ENCODE results near the gene DAGLA.
A peak's percentile ranks its signal among the peaks of the same experiment; 100 is the strongest.
"Not testable (repeated sequence)": the region's sequence is repeated elsewhere in the genome, so short reads cannot be mapped to it uniquely, and the experiment has no call there.

Gene DAGLA, protein sequence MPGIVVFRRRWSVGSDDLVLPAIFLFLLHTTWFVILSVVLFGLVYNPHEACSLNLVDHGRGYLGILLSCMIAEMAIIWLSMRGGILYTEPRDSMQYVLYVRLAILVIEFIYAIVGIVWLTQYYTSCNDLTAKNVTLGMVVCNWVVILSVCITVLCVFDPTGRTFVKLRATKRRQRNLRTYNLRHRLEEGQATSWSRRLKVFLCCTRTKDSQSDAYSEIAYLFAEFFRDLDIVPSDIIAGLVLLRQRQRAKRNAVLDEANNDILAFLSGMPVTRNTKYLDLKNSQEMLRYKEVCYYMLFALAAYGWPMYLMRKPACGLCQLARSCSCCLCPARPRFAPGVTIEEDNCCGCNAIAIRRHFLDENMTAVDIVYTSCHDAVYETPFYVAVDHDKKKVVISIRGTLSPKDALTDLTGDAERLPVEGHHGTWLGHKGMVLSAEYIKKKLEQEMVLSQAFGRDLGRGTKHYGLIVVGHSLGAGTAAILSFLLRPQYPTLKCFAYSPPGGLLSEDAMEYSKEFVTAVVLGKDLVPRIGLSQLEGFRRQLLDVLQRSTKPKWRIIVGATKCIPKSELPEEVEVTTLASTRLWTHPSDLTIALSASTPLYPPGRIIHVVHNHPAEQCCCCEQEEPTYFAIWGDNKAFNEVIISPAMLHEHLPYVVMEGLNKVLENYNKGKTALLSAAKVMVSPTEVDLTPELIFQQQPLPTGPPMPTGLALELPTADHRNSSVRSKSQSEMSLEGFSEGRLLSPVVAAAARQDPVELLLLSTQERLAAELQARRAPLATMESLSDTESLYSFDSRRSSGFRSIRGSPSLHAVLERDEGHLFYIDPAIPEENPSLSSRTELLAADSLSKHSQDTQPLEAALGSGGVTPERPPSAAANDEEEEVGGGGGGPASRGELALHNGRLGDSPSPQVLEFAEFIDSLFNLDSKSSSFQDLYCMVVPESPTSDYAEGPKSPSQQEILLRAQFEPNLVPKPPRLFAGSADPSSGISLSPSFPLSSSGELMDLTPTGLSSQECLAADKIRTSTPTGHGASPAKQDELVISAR

DNA sequence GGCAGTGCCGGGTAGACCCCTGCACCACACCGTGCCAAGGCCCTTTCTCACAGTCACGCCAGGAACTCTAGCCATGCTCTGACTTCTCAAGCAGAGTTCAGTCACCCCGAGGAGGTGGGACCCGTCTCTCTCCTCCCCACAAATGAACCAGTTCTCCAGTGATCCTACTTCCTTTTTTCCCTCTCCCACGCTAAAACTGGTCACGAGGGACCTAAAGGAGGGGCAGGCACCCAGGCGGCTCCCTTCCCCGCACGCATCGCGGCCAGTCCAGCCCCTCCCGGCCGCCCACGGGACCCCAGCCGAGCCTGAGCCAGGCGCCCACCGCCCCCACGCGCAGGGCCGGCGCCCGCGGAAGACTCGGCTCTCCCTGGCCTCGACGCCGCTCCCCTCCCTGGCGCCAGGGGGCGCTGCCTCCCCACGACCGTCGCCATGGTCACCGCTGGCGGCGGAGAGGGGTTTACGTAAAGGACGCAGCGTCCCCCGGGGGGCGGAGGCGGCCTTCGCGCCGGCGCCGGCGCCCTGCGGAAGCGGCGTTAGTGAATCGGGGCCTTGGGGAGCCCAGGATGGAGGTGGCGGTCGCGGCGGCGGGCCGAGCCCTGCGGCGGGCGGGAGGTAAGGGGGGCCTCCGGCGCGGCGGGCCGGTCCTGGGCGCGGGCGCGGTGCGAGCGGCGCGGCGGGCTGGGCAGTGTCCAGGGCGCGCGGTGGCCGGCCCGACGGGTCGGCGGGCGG is at the start of gene DAGLA:
DAGLA (plus strand) TSS at position 499 of the 729 bp plus-strand sequence. CDS start 39,765 bp downstream, outside the sequence.
- peak; percentile 50 to 61 for DNase-seq (ENCODE audit: low read depth in 2 of 2, low spot score in 1 of 2)

DNA sequence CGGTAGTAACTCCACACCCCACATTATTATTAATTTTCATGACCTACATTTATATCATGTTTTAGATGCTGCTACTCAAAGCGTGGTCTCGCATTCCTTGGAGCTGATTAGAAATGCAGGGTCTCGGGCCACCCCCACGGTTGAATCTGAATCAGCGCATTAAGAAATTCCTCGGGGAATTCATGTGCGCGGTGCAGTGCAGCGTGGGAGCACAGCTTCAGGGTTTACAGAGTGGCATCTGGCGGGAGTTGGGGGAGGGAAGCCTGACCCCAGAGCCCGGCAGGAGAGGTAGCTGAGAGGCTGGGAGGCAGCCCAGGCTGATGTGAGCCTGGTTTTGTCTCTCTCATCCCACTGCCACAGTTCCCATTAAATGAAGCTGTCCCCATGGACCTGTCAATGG is 48.1 kb upstream of the DAGLA start:
- no peak for DNase-seq (ENCODE audit: low read depth in 2 of 2, low spot score in 1 of 2)

DNA sequence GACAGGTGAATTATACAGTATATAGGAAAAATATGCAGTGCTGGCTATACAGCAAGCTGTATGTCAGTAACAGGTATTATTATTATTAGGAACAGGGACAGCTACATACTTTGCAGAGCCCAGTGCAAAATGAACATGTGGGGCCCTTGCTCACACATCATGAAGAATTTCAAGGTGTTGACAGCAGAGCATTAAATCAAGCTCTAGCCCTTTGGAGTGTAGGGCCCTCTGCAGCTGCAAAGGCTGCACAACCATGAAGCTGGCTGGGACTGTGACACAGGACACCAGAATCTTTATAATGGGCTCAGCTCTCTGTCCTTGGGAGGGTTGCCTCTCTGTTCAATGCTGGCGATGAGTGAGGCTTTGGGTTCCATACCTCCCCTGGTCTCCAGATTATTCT is 44.9 kb upstream of the DAGLA start:
- DNase-seq (ENCODE audit: low read depth in 2 of 2, low spot score in 1 of 2) = no peak

DNA sequence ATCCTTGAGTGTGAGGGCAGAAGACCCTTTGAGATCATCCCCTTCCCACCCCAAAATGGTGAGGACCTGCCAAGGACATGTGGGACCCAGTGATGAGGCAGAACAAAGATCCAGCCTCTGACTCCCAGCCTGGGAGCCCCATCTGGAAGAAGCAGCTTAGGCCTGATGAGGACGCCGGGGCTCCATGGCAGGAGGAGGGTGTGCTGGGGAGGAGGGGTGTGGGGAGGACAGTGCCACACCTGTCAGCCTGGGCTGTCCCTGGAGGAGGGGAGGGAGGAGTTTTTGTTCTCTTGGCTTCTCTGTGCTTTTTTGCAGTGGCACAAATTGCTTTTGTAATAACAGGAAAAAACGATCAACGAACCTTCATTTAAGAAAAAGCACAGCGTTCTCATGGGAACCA is 44.4 kb upstream of the DAGLA start:
- no peak for DNase-seq (ENCODE audit: low read depth in 2 of 2, low spot score in 1 of 2)

DNA sequence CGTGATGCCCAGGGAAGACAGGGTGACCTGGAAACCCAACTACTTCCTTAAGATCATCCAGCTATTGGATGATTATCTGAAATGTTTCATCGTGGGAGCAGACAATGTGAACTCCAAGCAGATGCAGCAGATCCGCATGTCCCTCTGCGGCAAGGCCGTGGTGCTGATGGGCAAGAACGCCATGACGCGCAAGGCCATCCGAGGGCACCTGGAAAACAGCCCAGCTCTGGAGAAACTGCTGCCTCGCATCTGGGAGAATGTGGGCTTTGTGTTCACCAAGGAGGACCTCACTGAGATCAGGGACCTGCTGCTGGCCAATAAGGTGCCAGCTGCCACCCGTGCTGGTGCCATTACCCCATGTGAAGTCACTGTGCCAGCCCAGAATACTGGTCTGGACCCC is 43.5 kb upstream of the DAGLA start:
- DNase-seq (ENCODE audit: low read depth in 2 of 2, low spot score in 1 of 2) = no peak

DNA sequence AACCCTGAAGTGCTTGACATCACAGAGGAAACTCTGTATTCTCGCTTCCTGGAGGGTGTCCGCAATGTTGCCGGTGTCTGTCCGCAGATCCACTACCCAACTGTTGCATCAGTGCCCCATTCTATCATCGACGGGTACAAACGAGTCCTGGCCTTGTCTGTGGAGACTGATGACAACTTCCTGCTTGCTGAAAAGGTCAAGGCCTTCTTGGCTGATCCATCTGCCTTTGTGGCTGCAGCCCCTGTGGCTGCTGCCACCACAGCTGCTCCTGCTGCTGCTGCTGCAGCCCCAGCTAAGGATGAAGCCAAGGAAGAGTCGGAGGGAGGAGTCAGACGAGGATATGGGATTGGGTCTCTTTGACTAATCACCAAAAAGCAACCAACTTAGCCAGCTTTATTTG is 42.9 kb upstream of the DAGLA start:
- DNase-seq (ENCODE audit: low read depth in 2 of 2, low spot score in 1 of 2) = no peak

DNA sequence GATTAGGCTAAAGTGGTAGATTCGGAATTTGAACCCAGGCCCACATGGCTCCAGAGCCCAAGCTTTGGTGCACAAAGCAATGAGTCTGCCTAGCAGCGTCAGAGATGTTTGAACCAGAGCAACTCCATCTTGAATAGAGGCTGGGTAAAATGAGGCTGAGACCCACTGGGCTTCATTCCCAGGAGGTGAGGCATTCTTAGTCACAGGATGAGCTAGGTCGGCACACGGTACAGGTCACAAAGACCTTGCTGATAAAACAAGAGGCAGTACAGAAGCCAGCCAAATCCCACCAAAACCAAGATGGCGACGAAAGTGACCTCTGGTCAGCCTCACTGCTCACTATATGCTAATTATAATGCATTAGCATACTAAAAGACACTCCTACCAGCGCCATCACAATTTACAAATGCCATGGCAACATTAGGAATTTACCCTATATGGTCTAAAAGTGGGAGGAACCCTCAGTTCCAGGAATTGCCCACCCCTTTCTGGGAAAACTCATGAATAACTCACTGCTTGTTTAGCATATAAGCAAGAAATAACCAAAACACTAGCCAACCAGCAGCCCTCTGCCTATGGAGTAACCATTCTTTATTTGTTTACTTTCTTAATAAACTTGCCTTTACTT is 40.3 kb upstream of the DAGLA start:
- no peak for DNase-seq (ENCODE audit: low read depth in 2 of 2, low spot score in 1 of 2)

DNA sequence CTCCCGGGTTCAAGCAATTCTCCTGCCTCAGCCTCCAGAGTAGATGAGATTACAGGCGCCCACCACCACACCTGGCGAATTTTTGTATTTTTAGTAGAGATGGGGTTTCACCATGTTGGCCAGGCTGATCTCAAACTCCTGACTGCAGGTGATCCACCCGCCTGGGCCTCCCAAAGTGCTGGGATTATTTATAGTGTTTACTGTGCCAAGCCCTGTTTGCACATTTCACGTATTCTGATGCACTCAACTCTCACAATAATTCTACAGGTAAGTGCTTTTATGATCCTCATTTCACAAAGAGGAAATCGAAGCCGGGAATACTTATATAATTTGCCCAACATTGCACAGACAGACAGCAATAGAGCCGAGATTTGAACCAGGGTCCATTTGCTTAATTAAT is 38.0 kb upstream of the DAGLA start:
- no peak for DNase-seq (ENCODE audit: low read depth in 2 of 2, low spot score in 1 of 2)

DNA sequence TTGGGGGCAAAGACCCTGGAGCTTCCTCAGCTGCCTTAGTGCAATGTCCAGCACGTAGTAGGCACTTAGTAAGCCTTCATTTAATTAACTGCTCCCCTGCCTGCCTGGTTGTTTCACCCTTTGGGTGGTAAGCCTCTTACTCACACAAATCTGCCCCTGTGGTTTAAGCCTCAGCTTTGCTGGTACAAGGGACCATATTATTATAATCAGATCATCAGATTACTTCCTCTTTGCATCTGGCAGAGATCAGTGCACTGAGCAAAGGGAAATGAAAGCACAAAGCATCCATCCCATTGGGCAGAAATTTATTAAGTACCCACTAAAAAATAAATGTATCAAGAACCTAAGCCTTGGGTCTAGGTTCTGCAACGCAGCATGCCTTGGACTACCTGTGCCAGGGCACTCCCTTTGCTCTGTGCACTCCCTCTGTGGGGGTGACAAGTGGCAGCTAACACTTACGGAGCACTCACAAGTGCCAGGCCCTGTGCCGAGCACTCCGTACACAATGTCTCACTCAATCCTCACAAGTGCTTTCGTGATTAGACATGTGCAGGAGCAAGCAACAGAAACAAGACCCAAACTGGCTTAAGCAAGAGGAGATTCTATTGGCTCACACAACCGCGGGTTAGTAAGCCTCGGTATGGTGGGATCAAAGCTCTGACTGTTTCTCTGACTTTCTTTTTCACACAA is 34.9 kb upstream of the DAGLA start:
- no peak for DNase-seq (ENCODE audit: low read depth in 2 of 2, low spot score in 1 of 2)

DNA sequence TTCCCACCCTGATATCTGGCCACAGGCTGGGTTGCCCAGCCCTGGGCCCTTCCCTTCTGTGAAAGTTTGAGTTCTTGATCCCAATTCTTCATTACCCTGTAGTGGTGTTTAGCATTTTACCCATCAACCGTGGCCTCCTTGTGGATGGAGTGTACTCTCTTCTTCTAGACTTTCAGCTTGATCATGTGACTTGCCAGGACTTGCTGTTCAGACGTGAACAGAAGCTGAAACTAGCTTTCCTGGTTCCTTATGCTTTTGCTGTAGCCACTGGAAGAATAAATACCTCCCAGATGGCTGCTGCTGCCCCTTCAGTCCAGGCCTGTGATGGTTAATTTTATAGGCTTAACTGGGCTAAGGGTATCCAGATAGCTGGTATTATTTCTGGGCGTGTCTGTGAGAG is 32.7 kb upstream of the DAGLA start:
- DNase-seq (ENCODE audit: low read depth in 2 of 2, low spot score in 1 of 2) = no peak

DNA sequence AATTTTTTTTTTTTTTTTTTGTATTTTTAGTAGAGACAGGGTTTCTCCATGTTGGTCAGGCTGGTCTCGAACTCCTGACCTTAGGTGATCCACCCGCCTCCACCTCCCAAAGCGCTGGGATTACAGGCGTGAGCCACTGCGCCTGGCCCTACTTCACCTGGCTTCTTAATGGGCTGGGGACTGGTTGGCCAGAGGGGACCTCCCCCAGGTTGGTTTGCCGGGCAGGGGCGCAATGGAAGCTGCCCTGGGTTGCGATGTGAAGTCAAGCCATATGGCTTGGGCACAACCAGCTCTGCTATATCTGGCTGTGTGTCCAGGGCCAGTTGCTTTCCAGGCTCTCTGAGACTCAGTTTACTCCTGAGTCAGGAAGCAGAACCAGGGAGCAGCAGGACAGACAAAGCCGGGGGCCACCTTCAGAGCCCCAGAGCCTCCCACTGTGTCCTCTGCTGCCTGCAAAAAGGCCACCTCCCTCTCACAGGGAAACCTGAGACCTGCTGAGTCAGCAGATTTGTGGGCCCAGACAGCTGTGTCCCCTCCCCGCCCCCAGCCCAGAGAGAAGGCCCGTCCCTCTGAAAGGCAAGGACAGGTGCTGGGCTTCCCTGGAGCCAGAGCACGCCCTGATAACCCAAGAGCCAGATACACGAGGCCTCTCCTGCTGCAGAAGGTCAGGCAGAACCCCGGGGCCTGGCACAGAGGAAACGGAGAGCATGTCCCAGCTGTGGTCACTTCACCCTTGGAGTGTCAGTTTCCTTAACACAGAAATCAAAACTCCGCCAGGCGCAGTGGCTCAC is 29.2 kb upstream of the DAGLA start:
- no peak for DNase-seq (ENCODE audit: low read depth in 2 of 2, low spot score in 1 of 2)

DNA sequence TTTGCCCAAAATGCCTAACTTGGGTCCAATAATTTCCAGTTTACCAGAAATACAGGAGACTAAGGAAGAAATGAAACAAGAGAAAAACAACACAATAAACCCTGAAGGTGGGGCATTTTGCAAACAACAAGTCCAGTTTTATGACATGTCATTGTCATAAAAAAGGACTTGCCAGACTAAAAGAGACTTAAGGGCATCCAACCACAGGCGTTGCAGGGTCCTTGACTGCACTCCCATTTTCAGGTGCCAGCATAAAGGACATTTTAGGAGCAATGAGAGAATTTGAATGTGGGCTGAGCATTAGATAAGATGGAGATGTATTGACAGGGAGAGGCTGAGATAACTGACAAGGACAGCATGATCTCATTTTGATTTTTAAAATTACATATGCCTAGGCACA is 28.1 kb upstream of the DAGLA start:
- no peak for DNase-seq (ENCODE audit: low read depth in 2 of 2, low spot score in 1 of 2)

DNA sequence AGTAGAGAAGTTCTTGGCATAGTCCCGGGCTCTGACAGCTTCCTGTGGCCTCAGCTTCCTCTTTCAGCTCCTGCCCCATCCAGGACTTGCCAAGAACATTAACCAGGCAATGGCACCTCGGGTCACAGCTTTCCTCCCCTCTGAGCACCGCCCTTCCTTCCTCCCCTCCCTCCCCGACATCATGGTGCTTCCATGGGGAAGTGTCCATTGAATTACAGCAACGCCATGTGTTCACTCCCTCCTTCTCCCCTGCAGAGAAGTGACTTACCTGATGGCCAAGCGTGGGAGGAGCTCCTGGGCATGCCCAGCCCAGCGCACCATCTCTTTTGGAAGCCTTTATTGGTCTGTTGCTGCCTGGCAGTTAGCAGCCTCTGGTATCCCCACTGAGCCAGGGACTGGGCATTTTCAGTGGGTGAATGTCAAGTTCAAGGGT is 25.8 kb upstream of the DAGLA start:
- DNase-seq (ENCODE audit: low read depth in 2 of 2, low spot score in 1 of 2) = no peak

DNA sequence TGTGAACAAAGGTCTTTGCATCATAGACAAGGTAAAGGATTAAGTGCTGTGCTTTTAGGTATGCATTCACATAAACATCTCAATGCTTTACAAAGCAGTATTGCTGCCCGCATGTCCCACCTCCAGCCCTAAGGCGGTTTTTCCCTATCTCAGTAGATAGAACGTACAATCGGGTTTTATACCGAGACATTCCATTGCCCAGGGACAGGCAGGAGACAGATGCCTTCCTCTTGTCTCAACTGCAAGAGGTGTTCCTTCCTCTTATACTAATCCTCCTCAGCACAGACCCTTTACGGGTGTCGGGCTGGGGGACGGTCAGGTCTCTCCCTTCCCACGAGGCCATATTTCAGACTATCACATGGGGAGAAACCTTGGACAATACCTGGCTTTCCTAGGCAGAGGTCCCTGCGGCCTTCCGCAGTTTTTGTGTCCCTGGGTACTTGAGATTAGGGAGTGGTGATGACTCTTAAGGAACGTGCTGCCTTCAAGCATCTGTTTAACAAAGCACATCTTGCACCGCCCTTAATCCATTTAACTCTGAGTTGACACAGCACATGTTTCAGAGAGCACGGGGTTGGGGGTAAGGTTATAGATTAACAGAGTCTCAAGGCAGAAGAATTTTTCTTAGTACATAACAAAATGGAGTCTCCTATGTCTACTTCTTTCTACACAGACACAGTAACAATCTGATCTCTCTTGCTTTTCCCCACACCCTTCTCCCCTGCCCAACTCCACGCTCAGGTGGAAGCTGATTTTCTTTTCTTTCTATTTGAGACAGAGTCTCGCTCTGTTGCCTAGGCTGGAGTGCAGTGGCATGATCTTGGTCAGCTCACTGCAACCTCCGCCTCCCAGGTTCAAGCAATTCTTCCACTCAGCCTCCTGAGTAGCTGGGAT is 24.7 kb upstream of the DAGLA start:
- not testable (repeated sequence) for DNase-seq (ENCODE audit: low read depth in 2 of 2, low spot score in 1 of 2)

DNA sequence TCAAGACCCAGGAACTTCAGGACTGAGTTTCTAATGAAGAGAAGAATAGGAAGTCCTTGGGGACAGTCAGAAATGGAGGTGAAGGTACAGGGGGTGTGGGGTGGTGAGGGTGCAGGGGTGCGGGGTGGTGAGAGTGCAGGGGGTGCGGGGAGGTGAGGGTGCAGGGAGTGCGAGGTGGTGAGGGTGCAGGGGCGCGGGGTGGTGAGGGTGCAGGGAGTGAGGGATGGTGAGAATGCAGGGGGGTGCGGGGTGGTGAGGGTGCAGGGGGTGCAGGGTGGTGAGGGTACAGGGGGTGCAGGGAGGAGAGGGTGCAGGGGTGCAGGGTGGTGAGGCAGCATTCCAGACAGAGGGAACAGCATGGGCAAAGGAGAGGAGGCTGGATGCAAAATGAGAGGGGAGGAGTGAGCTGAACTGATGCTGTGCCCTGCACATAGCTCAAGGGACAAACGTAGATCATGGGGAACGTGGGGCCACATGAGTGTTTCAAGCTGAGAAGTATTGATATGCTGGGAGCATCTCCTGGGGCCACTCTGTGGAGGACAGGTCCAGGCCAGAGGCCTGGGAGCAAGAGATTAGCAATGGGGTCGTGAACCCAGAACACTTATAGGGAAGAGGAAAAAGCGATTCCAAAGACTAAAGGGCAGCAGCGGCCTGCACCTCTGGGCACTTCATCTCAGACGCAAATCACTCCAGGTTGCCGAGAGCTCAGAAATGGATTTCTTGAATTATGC is 23.7 kb upstream of the DAGLA start:
- DNase-seq (ENCODE audit: low read depth in 2 of 2, low spot score in 1 of 2) = no peak

DNA sequence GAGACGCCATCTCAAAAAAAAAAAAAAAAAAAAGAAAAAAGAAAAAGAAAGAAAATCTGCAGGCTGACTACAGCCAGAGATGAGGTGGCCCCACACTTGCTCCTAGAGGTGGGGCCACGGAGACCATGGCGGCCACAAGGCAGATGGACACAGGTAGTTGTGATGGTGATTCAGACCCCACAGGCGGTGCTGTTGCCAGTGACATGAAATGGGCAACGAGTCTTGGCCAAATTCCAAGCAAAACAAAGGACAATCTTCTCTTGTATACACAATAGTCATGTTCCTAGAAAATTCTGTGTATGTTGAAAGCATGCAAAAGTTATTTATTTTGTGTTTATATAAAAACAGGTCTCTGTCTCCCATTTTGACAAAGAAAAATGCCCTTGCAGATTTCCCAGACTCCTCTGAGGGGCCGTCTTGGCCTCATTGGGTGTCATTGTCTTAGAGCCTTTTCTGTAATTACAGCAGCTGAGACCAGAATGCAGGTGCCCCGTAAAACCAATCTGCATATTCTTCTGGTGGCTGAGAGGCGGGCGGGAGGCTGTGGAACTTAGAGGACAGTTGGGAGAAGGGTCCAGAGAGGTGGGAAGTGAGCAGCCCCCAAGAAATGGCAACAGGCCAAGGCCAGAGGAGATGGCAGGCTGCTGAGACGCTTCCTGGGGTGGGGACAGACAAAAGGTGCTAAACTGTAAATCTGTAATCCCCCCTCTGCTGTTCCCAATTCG is 22.5 kb upstream of the DAGLA start:
- no peak for DNase-seq (ENCODE audit: low read depth in 2 of 2, low spot score in 1 of 2)

Measured in stimulated activated CD8-positive, alpha-beta memory T cell treated with anti-CD3 and anti-CD28 coated beads, Interleukin-4, amount 100 ng/mL, for 4 hours (primary cell).